K562 (cell line): ENCODE results near the gene MYOM3. TPM values are rescaled to one million over a fixed set of nuclear protein-coding genes. Genes with fewer than 3 reads are reported as not detected.

Experiments
- ATAC-seq: fragments of 200-7000 bp; cut with Tn5 transposase; 3 replicates; pipeline ENCODE4 v1.9.1; 2020; ENCODE audit warnings: moderate library complexity
- BruUV-seq: library from RNA; stranded (reverse); fragments of 400-500 nt; replicated peaks from 2 replicates; lab custom pipeline; 2021; lab: Mats Ljungman, UMichigan
- CTCF ChIA-PET: fragments of 300-600 bp; formaldehyde crosslinking; extraction: SDS; loops from one replicate; lab custom pipeline; 2021; ENCODE audit warnings: low intra/inter-chr PET ratio; lab: Yijun Ruan, JAX
- POLR2A ChIA-PET: fragments of 300-600, 350-650 bp; sonication (Branson Sonifier 250); formaldehyde crosslinking; extraction: SDS; loops from one replicate; lab custom pipeline; 2021; ENCODE audit warnings: antibody characterized with exemption, inconsistent platforms; lab: Yijun Ruan, JAX
- DNase-seq, 4 experiments: peaks; one replicate each; pipeline versions ENCODE4 v3.0.0 to v3.0.0-alpha.2; 2011 to 2018; ENCODE audit warnings: low spot score in 3 of 4, mixed read lengths in 3 of 4; ENCODE audit errors: extremely low read depth in 1 of 4
- FAIRE-seq: peaks from 2 replicates; lab custom pipeline; 2011; peaks lifted over from hg19 to GRCh38; lab: Jason Lieb, UNC
- H2AFZ ChIP-seq: 2 replicates; pipeline ENCODE4 v1.6.0; 2011; ENCODE audit warnings: low read depth, low read length, control low read depth, inconsistent platforms
- H3K27ac ChIP-seq: fragments of 200-600 bp; 3 replicates; pipeline ENCODE4 v1.8.0; 2011; ENCODE audit warnings: low read depth, mild to moderate bottlenecking, control low read depth, inconsistent platforms, low read length, moderate library complexity, mixed read lengths; ENCODE audit errors: extremely low read depth
- H3K27me3 ChIP-seq, 2 experiments: fragments of 300-600 bp in 1 of 2; 2 replicates in 1 of 2; 3 replicates in 1 of 2; pipeline versions ENCODE4 v1.6.0 to v1.8.0; 2011; ENCODE audit warnings: inconsistent platforms in 2 of 2, low read length in 2 of 2, mild to moderate bottlenecking in 1 of 2, mixed read lengths in 1 of 2, moderate library complexity in 1 of 2; ENCODE audit not compliant: control insufficient read depth in 2 of 2, insufficient read depth in 2 of 2
- H3K36me3 ChIP-seq: fragments of 300-600 bp; 3 replicates; pipeline ENCODE4 v1.8.0; 2011; ENCODE audit warnings: mild to moderate bottlenecking, low read length, inconsistent platforms; ENCODE audit not compliant: control insufficient read depth, insufficient read depth
- H3K4me1 ChIP-seq, 2 experiments: fragments of 200-600 bp in 1 of 2; replicated peaks in 1 of 2; 2 replicates in 1 of 2; 3 replicates in 1 of 2; pipeline versions ENCODE4 v1.5.1 to v1.8.0; 2011; ENCODE audit warnings: inconsistent platforms in 2 of 2, low read length in 2 of 2, mild to moderate bottlenecking in 1 of 2, mixed read lengths in 1 of 2, moderate library complexity in 1 of 2; ENCODE audit not compliant: control insufficient read depth in 2 of 2, insufficient read depth in 2 of 2
- H3K4me2 ChIP-seq: 2 replicates; pipeline ENCODE4 v1.6.1; 2011; ENCODE audit warnings: low read length, control low read depth, inconsistent platforms, mixed read lengths; ENCODE audit not compliant: insufficient read depth
- H3K4me3 ChIP-seq: fragments of 200-600 bp; sonication (generic), shearing (Covaris generic); 2 replicates; pipeline ENCODE4 v1.5.1; 2016; ENCODE audit warnings: control low read depth, inconsistent platforms
- H3K79me2 ChIP-seq: fragments of 200-600 bp; 3 replicates; pipeline ENCODE4 v1.8.0; 2011; ENCODE audit warnings: low read length, inconsistent platforms; ENCODE audit not compliant: control insufficient read depth, insufficient read depth
- H3K9ac ChIP-seq, 2 experiments: 2 replicates each; pipeline versions ENCODE4 v1.6.0 to v1.6.1; 2011; ENCODE audit warnings: low read depth in 2 of 2, low read length in 2 of 2, control low read depth in 1 of 2, inconsistent platforms in 1 of 2, mild to moderate bottlenecking in 1 of 2, mixed read lengths in 1 of 2; ENCODE audit not compliant: insufficient read depth in 1 of 2
- H3K9me1 ChIP-seq: one replicate; pipeline ENCODE4 v1.6.0; 2011; ENCODE audit warnings: inconsistent platforms, mild to moderate bottlenecking, low read length, moderate library complexity; ENCODE audit not compliant: control insufficient read depth, insufficient read depth
- H3K9me3 ChIP-seq: replicated peaks from 2 replicates; pipeline ENCODE4 v1.5.1; 2011; ENCODE audit warnings: low read depth, low read length, inconsistent platforms; ENCODE audit not compliant: control insufficient read depth, insufficient read depth
- H4K20me1 ChIP-seq: replicated peaks from 2 replicates; pipeline ENCODE4 v1.6.1; 2011; ENCODE audit warnings: low read length, inconsistent platforms, mixed read lengths; ENCODE audit not compliant: control insufficient read depth, insufficient read depth
- GABPB2 ChIP-seq: fragments of 250-450 bp; sonication (Bioruptor Pico); conservative IDR thresholded peaks from 2 replicates; pipeline ENCODE4 v1.5.1; 2021; ENCODE audit warnings: mild to moderate bottlenecking
- ZFP36 ChIP-seq: fragments of 150-350 bp; IDR thresholded peaks from 2 replicates; pipeline ENCODE4 v1.6.1; 2018; ENCODE audit warnings: low read length, low read depth; ENCODE audit not compliant: partially characterized antibody
- ZNF699 ChIP-seq: fragments of 250-450 bp; sonication (Bioruptor Pico); IDR thresholded peaks from 2 replicates; pipeline ENCODE4 v1.8.0; 2021; ENCODE audit warnings: mild to moderate bottlenecking, moderate library complexity; ENCODE audit not compliant: insufficient replicate concordance
- WGBS: fragments of 100-300 bp; shearing (Covaris generic); methylation state at CpG from one replicate; pipeline ENCODE4 v1.1.6; 2016; ENCODE audit warnings: low coverage, mixed read lengths; ENCODE audit not compliant: insufficient coverage; ENCODE audit errors: missing lambda C conversion rate; 5-methylcytosine and 5-hydroxymethylcytosine counted together
- in situ Hi-C: fragments of 300-500 bp; cut with MboI; formaldehyde crosslinking; loops from 4 replicates; pipeline ENCODE4 v1.15.0; 2018; ENCODE audit warnings: inconsistent platforms, mixed read lengths
- intact Hi-C: fragments of 100-400 bp; cut with micrococcal nuclease; formaldehyde crosslinking; loops from 2 replicates; pipeline ENCODE4 v1.14.2; 2022
- polyA plus RNA-seq, 8 experiments: library from polyadenylated mRNA; depleted of rRNA in 4 of 8; stranded (reverse) in 5 of 8; unstranded in 3 of 8; fragments of >200 nt; fragmentation: Nextera tagmentation in 2 of 8; fragmentation: Illumina TruSeq in 1 of 8; extraction: Ambion mirVana in 2 of 8; extraction: Trizol in 1 of 8; gene quantifications; 2 replicates each; pipeline versions ENCODE4 v1.2.1 to v1.2.3, GENCODE V29; 2011 to 2014; ENCODE audit warnings: inconsistent platforms in 1 of 8, missing spikeins in 1 of 8
- total RNA-seq, 7 experiments: library from RNA; depleted of rRNA in 6 of 7; stranded (reverse); fragments of >200 nt in 6 of 7; fragmentation: Illumina TruSeq in 2 of 7; extraction: Trizol in 2 of 7; gene quantifications; 2 replicates each; pipeline versions ENCODE4 v1.2.1 to v1.2.3, GENCODE V29; 2011 to 2021; ENCODE audit warnings: low replicate concordance in 1 of 7
- TF ChIP-seq, protein P1 (sequence below): fragments of 150-350 bp; conservative IDR thresholded peaks from 2 replicates; pipeline ENCODE4 v1.6.1; 2014; ENCODE audit warnings: low read length

MYOM3 gene
- total and polyA plus RNA-seq, 9 of the 15 experiments (the other 6 are each of a cell fraction or from before 2014, with no cell fraction given): 0.01 TPM; not detected in 8

- no peak overlapping the region for H3K27ac ChIP-seq
- H3K9me1 ChIP-seq: no peaks in the 10 kb centered on the region
- intact Hi-C loops: no loop called here
- in situ Hi-C loops: no loop called here
- H3K9me3 ChIP-seq: no peaks in the 10 kb centered on the region
- no peak overlapping the region for H2AFZ ChIP-seq
- no peak for FAIRE-seq
- H3K9ac ChIP-seq: no peak overlapping the region
- WGBS: 0% methylated on average over 3 of the region's 4 CpGs
- CTCF ChIA-PET: no interaction called here
- H3K4me3 ChIP-seq: no peak overlapping the region
- H3K79me2 ChIP-seq: no peaks in the 10 kb centered on the region
- H3K36me3 ChIP-seq: no peaks in the 10 kb centered on the region
- BruUV-seq: no TSS peak
- no peak overlapping the region for H3K4me2 ChIP-seq
- no peak for DNase-seq
- no peak for ATAC-seq
- POLR2A ChIA-PET: interaction anchor here (0.6 to 1.1 kb wide), 5 partner anchors 11 to 282 kb away, joined by 3 to 4 read pairs (median 3); no protein-coding TSS in a partner anchor
- no peak for TF ChIP-seq ZNF699 (CRISPR knock-in tag)
- TF ChIP-seq, protein P1, sequence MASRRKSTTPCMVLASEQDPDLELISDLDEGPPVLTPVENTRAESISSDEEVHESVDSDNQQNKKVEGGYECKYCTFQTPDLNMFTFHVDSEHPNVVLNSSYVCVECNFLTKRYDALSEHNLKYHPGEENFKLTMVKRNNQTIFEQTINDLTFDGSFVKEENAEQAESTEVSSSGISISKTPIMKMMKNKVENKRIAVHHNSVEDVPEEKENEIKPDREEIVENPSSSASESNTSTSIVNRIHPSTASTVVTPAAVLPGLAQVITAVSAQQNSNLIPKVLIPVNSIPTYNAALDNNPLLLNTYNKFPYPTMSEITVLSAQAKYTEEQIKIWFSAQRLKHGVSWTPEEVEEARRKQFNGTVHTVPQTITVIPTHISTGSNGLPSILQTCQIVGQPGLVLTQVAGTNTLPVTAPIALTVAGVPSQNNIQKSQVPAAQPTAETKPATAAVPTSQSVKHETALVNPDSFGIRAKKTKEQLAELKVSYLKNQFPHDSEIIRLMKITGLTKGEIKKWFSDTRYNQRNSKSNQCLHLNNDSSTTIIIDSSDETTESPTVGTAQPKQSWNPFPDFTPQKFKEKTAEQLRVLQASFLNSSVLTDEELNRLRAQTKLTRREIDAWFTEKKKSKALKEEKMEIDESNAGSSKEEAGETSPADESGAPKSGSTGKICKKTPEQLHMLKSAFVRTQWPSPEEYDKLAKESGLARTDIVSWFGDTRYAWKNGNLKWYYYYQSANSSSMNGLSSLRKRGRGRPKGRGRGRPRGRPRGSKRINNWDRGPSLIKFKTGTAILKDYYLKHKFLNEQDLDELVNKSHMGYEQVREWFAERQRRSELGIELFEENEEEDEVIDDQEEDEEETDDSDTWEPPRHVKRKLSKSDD: no peak
- peak; percentile 57 for TF ChIP-seq ZFP36
- TF ChIP-seq GABPB2 (CRISPR knock-in tag): no peak
- 0 out of 2 replicates have a peak, but pooled peaks cover 8% of the 10 kb centered on the region for H4K20me1 ChIP-seq
- peaks cover 52 to 88% of the 10 kb centered on the region in 2 experiments for H3K27me3 ChIP-seq
- H3K4me1 ChIP-seq: no peaks in the 10 kb centered on the region
These were observed 49.3 kb upstream of the MYOM3 start for GRCh38 chr1:24161270-24161669.
